AG04450 (cell line): Measurements from ENCODE around the gene PACSIN2. TPM values are rescaled to one million over a fixed set of nuclear protein-coding genes. Genes with fewer than 3 reads are reported as not detected.

Experiments
- CTCF ChIA-PET: fragments of 300-600, 350-600 bp; formaldehyde crosslinking; extraction: SDS; loops from one replicate; lab custom pipeline; 2022; ENCODE audit warnings: antibody characterized with exemption, inconsistent platforms; lab: Charles Lee
- POLR2A ChIA-PET: fragments of 350-600 bp; formaldehyde crosslinking; extraction: SDS; loops from one replicate; lab custom pipeline; 2021; ENCODE audit warnings: antibody characterized with exemption, inconsistent platforms; lab: Yijun Ruan, JAX
- DNase-seq: peaks from one replicate; pipeline ENCODE4 v3.0.0-alpha.2; 2011; ENCODE audit warnings: low read depth, low spot score
- H3K27ac ChIP-seq: one replicate; pipeline ENCODE4 v1.5.1; 2012; ENCODE audit warnings: low read depth, low read length, control low read depth
- H3K27me3 ChIP-seq: one replicate; pipeline ENCODE4 v1.6.0; 2012; ENCODE audit warnings: low read length; ENCODE audit not compliant: control insufficient read depth, insufficient read depth
- H3K4me3 ChIP-seq: 2 replicates; pipeline ENCODE4 v1.5.1; 2011; ENCODE audit warnings: mild to moderate bottlenecking, low read depth, low read length, control low read depth
- H3K9me3 ChIP-seq: 2 replicates; pipeline ENCODE4 v1.5.1; 2012; ENCODE audit warnings: low read length; ENCODE audit not compliant: control insufficient read depth, insufficient read depth
- CTCF ChIP-seq: IDR thresholded peaks from 2 replicates; pipeline ENCODE4 v1.5.1; 2011; ENCODE audit warnings: low read depth, low read length, control low read depth, inconsistent platforms
- polyA plus RNA-seq: library from polyadenylated mRNA; depleted of rRNA; stranded (reverse); fragments of >200 nt; gene quantifications from 2 replicates; pipeline ENCODE4 v1.2.3, GENCODE V29; 2011

The PACSIN2 gene
- polyA plus RNA-seq, 1 experiment: 59.6 TPM

GRCh38 chr22:43004362-43005035 is 10.4 kb downstream of the PACSIN2 start:
- Histone ChIP-seq H3K9me3 (no peaks in the 10 kb centered on the region), H3K4me3 (no peak overlapping the region), H3K27me3 (no peaks in the 10 kb centered on the region), H3K27ac (peak overlapping the region; percentile 53)
- TF ChIP-seq CTCF: no peak
- POLR2A ChIA-PET: interaction anchor here (1.1 to 1.5 kb wide), 2 partner anchors 9 to 11 kb away, joined by 4 to 7 read pairs; partner anchors contain the start of gene PACSIN2
- no peak for DNase-seq
- CTCF ChIA-PET: interaction anchor here (1.0 to 1.4 kb wide), 2 partner anchors 11 to 29 kb away, joined by 3 read pairs; no protein-coding TSS in a partner anchor

- H3K27me3 ChIP-seq: no peaks in the 10 kb centered on the region
- POLR2A ChIA-PET: interaction anchor here (2.5 kb wide), 1 partner anchor 13 kb away, joined by 12 read pairs; the partner anchor contains the start of gene PACSIN2
- CTCF ChIA-PET: interaction anchor here (0.6 to 1.7 kb wide), 2 partner anchors 12 to 51 kb away, joined by 3 to 4 read pairs; no protein-coding TSS in a partner anchor
- H3K27ac ChIP-seq: peak overlapping the region; percentile 93
- no peak for TF ChIP-seq CTCF
- peak; percentile 66 for DNase-seq
- H3K9me3 ChIP-seq: peaks cover 7% of the 10 kb centered on the region; the same call in 1 of the 2 replicates
- peak overlapping the region; percentile 37 for H3K4me3 ChIP-seq
These were observed 12.8 kb downstream of the PACSIN2 start for GRCh38 chr22:43002202-43002586.

GRCh38 chr22:43001271-43002201 is 13.4 kb downstream of the PACSIN2 start:
- ChIA-PET POLR2A (interaction anchor here (1.0 to 2.5 kb wide), 2 partner anchors 10 to 13 kb away, joined by 5 to 12 read pairs; partner anchors contain the start of gene PACSIN2), CTCF (interaction anchor here (1.7 kb wide), 1 partner anchor 12 kb away, joined by 4 read pairs; no protein-coding TSS in a partner anchor)
- no peak for TF ChIP-seq CTCF
- Histone ChIP-seq H3K27ac (peak overlapping the region; percentile 93), H3K27me3 (no peaks in the 10 kb centered on the region), H3K9me3 (peaks cover 7% of the 10 kb centered on the region; the same call in 1 of the 2 replicates), H3K4me3 (peak overlapping the region; percentile 37)
- DNase-seq: no peak

GRCh38 chr22:43000441-43001175 is 14.3 kb downstream of the PACSIN2 start:
- Histone ChIP-seq H3K27ac (peak overlapping the region; percentile 93), H3K9me3 (peaks cover 7% of the 10 kb centered on the region; the same call in 1 of the 2 replicates), H3K27me3 (no peaks in the 10 kb centered on the region), H3K4me3 (no peak overlapping the region)
- CTCF ChIA-PET: interaction anchor here (1.7 kb wide), 1 partner anchor 13 kb away, joined by 4 read pairs; no protein-coding TSS in a partner anchor
- POLR2A ChIA-PET: interaction anchor here (1.0 to 2.5 kb wide), 2 partner anchors 10 to 14 kb away, joined by 5 to 12 read pairs; partner anchors contain the start of gene PACSIN2
- DNase-seq: no peak
- TF ChIP-seq CTCF: no peak
